Endometrium (tissue), 2 donors: ENCODE measurements around the gene NPHP4.

ENCODE experiments used
- FAIRE-seq: peaks from 2 replicates; lab custom pipeline; 2012; peaks lifted over from hg19 to GRCh38; lab: Jason Lieb, UNC
- donor health status: control.
- donor health status: control.

Gene NPHP4

DNA sequence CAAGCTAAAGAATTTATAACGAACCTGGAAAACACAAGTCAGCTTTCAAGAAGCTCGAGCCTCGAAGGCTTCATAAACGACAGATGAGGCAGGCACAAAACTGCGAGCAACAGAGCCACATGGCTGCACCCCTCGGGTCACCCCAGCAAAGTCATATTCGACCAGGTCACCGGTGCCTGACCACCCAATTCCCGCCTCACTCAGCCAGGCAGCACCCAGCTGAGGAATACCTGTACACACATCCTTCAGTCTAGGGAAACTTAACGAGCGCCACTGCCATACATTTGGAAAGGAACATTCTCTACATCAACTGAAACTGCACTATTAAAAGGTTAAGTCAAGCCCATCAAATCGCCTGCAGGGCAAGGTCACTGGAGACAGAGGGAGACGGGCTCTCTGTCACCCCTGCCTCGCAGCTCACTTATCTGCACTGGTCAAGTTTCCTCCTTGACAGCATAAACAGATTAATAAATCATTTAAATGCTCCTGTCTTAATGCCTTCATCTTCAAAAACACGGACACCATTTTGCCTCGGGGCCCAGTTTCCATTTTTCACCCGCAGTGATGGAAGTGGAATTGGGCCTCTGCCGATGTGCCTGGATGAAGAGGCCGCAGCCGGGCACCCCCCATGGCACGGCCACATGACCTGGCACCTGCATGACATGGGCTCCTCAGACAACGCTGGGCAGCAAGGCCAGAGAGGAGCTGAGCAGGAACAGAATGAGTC lies 20.6 kb downstream of the NPHP4 start:
- no peak for FAIRE-seq

DNA sequence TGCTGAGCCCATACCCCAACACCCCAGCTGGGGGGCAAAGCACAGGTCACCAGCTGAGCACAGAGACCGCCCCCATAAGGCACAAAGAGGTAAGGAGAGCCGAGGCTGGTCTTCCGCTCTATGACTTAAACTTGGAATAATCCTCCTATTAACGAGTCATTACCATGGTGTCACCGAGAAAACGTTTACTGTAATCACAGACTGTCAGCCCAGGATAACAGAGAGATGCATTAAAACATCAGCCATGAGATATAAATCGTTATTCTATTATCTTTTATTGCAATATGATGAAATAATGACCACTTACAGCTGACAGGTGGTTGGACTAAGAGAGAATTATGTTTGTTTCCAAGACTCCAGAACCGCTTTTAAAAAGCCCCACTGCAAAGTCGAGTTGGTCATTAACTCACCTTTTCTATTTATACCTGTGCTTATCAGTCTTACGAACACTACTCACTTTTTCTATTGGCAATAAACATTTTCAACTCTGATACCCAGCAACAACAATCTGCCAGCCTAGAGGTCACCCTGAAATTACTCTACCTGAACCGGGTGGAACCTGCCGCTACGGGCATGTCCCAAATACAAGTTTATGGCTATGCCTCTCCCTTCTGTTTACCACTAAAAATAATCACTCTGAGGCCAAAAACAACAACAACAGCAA lies 21.5 kb downstream of the NPHP4 start:
- no peak for FAIRE-seq

- no peak for FAIRE-seq
Measured at GRCh38 chr1:5969168-5969567, 23.1 kb downstream of the NPHP4 start.

DNA sequence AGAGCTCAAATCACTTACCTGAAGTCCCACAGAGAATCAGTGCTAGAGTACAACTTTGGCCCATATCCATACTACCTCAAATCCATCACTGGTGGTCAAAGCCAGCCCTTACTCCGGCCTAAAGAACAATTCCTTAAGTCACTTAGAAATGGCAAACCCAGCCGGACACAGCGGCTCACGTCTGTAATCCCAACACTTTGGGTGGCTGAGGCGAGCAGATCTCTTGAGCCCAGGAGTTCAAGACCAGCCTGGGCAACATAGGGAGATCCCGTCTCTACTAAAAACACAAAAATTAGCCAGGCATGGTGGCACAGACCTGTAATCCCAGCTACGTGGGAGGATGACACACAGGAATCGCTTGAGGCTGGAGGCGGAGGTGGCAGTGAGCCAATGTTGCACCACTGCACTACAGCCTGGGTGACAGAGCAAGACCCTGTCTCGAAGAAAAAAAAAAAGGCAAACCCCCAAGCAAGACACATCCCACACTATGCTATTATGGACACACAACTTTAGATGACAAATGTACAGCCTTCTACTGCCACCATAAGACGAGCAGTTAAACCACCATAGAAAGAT lies 24.0 kb downstream of the NPHP4 start:
- FAIRE-seq, result no peak

DNA sequence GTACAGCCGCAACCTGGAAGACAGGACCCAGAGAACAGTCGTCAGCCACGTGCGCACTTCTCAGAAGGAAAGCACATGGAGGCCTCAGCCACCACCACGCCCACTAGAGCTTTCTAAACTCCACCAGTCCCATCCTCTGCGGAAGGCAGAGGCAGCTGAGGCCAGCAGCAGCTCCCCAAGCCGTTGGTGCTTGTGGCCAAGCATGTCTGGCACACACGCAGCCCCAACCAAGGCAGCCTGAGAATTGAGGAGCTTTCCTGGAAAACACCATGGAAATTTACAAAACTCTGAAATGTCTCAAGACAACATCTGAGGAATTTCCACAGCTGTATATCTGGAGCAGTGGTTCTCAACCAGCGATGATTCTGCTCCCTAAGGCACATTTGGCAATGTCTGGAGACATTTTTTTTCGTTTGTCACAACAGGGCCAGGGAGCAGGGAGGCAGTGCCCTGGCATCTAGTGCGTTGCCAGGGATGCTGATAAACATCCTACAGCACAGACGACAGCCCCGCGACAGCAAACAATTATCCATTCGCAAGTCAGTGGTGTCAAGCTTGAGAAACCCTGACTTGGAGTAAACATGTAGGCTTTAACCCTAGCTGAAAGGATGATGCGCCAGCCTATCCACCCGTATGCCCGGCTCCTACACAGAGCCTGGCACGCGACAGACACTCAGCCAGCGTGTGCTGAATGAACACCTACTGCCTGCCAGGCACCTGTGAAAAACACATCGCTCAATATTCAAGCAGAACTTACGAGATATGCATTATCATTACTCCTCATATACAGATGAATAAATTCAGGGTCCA lies 24.7 kb downstream of the NPHP4 start:
- no peak for FAIRE-seq

GRCh38 chr1:5966543-5967205 lies 25.6 kb downstream of the NPHP4 start:
- FAIRE-seq, result no peak

DNA sequence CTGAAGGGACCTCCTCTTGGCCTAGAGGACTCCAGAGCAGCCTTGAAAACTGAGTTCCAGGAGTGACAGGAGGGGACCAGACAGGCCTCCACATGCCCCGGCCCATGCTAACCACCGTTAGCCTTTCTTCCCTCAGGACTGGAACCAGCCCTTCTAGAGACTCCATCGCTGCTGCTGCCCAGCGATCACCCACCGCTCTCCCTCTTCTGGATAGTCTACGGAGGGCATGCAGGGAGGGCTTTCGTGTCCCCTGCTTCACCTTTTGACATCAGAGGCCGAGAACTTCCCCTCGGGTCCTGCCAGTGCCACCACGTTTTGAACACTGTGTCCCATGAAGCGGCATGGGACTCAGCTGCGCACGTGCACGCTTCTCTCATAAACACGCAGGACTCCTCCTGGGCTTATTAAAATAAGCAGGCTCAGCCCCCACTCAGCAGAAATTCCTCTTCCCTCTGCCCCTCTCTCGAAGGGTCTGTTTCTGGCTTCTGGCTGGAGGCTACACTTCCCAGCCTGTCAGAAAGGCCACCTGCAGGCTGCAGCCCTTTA lies 26.6 kb downstream of the NPHP4 start:
- FAIRE-seq, result no peak

- FAIRE-seq, result no peak
Measured at GRCh38 chr1:5962265-5963105, 29.7 kb downstream of the NPHP4 start.

GRCh38 chr1:5961601-5962000 lies 30.6 kb downstream of the NPHP4 start:
- no peak for FAIRE-seq

- no peak for FAIRE-seq
Measured at GRCh38 chr1:5960336-5960735, 31.9 kb downstream of the NPHP4 start.

DNA sequence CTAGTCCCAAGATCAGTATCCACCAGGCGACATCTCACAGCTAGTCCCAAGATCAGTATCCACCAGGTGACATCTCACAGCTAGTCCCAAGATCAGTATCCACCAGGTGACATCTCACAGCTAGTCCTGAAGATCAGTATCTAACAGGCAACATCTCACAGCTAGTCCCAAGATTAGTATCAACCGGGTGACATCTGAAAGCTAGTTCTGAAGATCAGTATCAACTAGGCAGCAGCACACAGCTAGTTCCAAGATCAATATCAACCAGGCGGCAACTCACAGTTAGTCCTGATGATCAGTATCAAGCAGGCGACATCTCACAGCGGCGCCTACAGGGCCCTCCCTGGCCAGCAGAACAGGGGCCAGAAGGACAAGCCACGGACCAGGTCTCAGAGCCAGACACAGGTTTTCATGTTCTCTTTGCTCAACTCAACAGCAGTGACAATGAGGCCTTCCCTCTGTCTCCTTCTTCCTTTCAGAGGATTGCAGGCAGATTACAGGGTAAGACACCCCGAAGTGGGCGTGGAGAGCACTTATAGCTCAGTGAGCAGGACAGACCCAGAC lies 32.5 kb downstream of the NPHP4 start:
- FAIRE-seq, result no peak

- no peak for FAIRE-seq
Measured at GRCh38 chr1:5959087-5959486, 33.1 kb downstream of the NPHP4 start.

- no peak for FAIRE-seq
Measured at GRCh38 chr1:5956022-5956830, 36.0 kb downstream of the NPHP4 start.

GRCh38 chr1:5955479-5955977 lies 36.7 kb downstream of the NPHP4 start:
- FAIRE-seq, result no peak

GRCh38 chr1:5954964-5955363 lies 37.3 kb downstream of the NPHP4 start:
- FAIRE-seq, result no peak

DNA sequence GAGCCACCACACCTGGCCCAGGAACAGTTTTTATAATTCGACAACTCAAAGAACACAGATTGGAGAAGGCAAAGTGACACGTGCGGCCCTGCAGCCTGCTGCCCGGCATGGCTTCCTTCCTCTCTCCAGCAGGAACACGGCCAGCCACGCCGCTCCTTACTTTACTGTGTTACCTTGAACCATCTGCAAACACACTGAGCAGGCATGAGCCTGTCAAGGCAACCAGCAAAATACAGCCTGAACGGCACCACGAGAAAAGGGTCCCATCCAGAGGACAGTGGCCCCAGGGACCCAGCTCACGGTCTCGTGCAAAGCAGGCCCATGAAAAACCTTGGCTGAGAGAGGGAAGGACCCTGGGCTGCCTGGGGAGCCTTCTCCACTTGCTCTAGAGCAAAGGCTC lies 38.8 kb downstream of the NPHP4 start:
- no peak for FAIRE-seq

- no peak for FAIRE-seq
Measured at GRCh38 chr1:5951846-5952410, 40.3 kb downstream of the NPHP4 start.

- FAIRE-seq, result no peak
Measured at GRCh38 chr1:5950994-5951785, 41.0 kb downstream of the NPHP4 start.
